ENCODE data around the gene MICAL2.

MICAL2 gene

DNA sequence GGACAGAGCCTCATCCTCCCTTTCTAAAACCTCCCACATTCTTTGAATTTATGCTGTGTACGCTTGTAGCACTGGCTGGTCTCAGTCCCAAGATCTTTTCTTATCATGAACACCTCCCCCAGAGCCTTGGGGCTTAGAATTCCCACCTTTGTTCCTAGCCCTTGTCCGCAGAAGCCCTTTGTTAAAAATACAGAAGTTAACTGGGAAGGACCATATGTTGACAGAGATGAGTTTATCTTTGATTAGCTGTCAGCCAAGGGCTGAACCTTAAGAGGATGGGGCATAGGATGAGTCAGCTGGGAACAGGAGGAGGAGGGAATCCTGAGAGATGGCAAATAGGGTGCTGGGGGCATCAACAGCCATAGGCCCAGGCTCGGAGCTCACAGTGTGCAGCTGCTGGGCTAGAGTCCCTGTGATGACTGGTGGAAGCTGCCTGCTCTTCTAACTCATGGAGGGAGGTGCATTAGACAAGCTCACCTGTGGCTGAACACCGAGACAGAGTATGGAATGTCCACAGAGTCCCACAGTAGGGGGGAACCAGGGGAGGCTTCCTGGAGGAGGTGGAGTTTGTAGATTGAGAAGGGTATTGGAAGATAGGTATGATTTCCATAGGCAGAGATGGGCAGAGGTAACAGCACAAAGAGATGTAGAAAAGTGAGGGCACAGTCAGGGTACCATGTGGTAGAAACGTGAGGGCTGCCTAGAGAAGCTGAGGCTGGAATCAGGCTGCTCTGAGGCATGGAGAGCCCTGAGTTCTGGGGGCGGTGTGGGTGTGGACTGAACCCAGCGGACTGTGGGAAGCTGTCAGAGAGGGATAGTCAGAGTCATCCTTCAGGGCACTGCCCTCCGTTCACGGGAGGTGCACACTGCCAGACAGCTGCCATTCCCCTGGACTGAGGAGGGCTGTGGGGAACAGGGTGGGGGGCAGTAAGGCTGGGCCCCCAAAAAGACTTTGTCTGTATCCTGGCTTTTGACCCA is 9.9 kb downstream of the MICAL2 start:
- DNase-seq = no peak

DNA sequence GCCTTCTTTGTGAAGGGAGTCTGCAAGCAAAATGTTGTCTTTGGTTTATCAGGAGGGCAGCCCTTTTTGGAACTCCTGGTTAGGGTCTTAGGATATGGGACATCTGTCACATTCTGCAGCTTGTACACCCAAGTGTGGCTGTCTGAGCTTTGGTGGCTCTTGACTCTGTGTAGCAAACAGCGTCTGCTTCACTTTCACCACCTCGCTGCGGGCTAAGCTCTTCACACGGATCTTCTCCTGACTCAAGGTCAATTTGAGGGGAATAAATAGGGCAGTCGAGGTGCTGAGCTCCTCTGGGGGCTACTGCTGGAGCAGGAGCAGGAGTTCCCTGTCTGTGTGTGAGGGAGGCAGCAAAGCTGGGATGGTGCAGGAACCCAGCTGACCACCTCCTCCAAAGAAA is 10.6 kb downstream of the MICAL2 start:
- DNase-seq = no peak

DNA sequence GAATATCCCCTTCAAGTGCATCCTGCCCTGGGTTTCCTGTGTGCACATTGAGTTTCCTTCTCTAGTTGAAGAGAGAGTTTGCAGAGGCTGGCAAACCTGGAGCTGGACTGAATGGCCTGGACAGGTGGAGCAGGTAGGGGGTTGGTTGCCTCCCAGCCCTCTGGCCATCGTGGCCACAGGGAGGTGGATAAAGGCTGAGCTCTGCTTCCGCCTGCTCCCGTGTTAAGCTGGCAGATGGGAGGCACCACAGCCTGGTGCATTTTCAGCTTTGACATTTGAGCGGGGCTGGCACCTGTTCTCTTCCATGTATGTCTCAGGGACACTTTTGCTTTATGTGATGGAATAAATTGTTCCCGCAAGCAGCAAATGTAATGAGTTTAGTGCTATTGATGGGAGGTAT is 11.1 kb downstream of the MICAL2 start:
- no peak for DNase-seq

DNA sequence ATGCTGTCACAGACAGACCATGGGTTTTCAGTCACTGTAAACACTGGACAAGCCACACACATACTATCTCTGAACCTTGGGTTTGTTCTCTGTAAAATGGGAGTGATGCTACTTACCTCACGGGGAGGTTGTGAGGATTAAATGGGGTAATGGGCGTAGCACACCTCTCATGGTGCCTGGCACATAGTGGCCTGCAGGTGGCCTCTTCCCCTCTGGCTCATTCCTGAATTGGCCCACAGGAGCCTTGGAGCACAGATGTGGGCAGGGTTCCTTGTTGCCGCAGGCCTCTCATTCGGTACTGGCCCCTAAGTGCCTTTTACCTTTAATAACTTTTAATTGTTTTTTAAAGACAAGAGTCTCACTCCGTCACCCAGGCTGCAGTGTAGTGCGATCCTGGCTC is 11.7 kb downstream of the MICAL2 start:
- DNase-seq = no peak

DNA sequence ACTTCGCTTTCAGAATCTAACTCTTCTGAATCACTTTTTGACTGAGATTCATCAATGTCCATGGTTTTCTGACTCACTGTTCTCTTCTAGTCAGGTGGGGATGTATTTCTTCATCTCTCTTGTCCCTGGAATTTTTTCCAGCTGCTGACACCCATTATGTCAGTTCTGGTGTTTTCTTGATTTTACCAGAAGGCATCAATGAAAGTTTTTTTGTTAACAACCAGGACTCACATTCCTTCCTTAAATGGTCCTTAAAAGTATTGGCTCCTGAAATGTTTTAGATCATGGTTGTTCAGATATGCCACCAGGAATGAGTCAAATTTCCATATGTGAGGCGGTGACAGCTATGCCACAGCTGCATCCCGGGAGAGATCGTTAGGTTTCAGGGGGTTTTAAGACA is 12.9 kb downstream of the MICAL2 start:
- DNase-seq = no peak

DNA sequence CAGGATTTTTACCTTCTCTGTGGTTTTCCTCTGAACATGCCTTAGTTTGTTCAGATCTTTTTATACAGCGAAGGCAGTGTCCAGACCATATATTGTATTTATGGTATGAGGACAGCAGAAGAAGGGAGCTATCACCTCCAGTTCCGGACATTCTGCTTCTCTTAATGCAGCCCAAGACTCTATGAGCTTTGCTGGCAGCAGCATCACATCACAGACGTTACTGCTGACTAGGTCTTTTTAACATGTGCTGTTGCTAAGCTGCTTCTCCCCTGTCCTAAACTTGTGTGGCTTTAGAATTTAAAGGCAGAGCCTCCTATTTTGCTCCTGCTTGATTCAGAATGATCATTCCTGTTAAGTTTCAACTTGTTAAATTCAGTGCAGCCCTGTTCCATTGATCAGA is 13.4 kb downstream of the MICAL2 start:
- DNase-seq = no peak

DNA sequence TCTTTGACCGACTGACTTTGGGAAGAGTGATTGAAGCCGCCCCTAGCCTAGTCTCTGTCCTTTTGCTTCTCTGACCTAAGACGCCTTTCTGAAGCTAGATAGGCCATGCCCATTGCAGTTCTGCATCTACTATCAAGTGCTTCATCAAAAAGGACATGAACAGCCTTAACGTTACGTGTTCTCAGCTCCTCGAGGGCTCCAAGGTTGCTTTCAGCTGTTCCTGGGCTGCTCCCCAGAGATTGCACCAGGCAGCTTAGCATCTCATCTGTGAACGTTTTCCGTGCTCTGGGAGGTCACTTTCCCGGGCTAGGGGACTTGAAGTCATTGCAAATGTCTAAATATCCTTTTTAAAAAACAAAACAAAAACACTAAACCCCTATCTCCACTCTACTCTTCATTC is 13.9 kb downstream of the MICAL2 start:
- no peak for DNase-seq

DNA sequence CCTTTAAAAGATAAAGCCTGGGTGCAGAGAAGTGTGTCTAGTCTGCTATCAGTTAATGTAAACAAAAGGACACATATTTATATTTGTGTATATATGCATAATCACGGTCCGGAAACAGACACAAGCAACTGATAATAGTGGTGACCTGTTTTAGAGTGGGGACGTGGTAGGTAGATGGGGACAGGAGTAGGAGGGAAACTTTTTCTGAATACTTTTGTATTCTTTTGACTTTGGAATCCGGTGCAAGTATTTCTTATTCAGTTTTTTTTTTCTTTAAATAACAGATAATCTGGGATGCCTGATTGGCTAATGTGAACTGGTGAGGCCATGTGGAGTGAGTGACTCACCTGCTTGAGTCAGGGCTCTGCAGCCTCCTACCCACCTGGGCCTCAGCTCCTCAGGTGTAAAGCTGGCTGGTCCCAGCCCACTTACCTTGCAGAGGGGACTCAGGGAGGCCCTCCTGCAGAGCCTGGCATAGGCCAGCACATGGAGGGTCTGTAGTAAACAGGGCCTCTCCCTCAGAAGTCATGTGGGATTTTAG is 15.3 kb downstream of the MICAL2 start:
- DNase-seq = no peak

DNA sequence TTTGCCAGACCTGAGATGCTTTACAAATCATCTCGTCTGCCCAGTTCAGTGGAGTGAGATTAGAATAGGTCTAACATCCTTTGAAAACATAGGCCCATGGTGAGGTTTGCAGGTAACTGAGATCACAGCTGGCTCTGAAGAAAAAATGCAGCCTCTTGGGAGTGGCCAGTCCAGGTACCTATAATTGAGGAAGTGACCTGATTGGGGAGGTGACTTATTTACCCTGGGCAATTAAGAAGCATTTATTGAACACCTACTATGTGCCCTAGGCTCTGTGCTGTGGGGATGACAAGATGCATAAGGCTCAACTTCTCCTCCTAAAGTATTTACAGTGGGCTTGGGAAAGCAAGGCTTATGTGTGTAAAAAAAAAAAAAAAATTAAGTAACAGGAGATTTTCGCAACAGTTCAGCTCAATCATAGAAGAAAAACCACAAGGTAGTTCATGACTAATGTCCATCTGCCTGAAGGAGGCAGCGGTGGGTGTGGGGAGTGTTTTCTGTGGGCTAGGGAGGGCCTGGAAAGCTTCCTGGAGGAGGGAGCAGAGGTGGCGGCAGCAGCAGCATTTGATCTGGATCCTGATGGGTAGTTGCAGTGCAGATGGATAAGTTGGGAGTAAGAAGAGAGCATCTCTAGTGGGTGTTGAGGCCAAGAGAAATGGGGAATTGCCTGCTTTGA is 16.1 kb downstream of the MICAL2 start:
- DNase-seq = no peak

DNA sequence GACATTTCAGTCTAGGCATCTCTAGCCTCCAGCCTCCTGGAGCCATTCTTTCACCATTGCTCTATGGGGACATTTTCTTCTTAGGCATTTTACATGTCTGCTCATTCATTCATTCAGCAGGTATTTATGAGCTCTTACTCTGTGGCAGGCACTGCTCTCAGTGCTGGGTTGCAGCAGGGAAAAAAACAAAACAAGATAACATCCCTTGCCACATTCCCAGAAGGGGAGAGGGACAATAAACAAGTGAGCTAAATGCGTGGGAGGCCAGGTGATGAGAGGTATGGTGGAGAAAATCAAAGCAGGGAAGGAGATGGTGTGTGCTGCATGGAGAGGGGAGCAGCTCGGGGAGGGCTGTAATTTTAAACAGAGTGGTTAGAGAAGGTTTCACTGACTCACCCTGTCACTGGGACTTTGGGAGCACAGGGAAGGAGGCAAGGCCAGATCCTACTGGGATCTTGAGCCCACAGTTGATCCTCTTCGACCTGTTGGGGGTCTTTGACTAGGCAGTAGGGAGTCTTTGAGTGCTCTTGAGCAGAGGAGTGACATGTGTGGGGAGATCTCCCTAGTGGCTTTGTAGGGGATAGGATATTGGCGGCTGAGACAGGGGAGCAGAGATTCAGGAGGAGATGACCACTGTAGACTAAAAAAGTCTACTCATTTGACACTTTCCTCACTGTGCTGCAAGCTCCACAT is 17.0 kb downstream of the MICAL2 start:
- no peak for DNase-seq

DNA sequence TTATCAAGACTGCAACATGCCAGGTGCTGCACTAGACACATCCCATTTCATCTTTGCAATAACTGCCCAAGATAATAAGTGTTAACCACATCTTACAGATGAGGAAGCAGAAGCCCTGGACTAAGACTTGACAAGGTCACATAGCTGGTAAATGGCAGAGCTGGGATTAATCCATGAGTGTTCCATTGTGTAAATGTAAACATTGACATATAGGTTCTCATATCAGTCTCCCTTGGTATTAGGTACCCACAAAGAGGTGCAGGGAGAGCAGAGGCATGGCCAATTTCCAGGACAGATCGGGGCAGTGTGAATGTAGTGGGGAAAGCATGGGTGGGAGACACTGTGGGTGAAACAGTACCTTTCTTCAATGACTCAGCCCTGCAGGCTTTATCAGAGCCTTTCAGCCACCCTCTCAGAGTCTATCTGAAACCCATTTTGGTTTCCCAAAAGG is 17.9 kb downstream of the MICAL2 start:
- no peak for DNase-seq

DNA sequence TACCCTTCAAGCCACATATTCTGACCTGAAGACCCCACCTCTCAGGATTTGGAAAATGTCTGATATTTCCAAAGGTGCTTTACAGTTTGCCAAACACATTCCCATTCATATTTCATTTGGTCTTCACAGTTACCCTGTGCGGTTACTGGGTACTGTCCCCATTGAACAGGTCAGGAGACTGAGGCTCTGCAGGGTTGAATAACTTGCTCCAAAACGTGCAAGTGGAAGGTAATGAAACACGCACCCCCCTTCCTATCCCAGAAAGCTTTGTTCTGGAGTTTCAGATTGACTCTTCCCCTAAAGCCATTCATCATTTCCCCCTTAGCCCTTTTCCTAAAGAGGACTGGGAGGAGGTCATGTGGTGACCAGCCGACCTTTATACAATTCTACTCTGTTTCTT is 18.8 kb downstream of the MICAL2 start:
- DNase-seq = no peak

DNA sequence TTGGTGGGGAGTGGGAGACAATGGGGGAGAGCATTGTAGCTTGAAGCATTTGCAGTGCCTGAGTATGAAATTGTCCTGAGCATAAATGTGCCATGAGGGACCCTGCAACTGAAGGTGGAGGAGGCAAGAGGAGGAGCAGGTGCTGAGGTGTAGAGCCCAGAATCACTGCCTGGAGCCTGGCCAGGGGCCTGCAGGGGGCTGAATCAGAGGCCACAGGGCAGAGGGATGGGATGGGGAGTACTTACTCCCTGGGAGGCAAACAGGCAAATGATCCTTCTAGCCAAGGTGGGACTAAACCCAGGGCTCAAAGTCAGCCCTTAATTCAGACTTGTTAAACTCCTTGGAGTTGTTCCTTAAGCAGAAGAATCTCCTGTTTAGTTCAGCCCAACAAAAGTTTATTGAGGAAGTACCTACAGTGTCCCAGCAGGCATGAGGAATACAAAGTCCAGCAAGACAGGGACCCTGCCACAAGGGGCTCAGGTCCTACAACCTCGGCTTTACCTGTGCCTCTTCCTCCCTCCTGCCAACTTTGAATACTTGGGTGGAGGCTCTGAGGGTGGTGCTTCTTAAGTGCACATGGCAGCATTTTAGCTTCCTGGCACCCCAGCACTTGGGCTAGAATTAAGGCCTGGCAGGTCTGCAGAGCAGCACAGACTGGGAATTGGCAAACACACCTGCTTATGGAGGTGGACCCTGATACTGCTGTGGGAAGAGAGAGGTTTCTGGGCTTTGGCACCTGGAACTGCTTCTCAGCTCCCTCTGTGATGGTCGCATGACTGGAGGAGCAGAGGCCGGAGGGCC is 20.0 kb downstream of the MICAL2 start:
- no peak for DNase-seq

DNA sequence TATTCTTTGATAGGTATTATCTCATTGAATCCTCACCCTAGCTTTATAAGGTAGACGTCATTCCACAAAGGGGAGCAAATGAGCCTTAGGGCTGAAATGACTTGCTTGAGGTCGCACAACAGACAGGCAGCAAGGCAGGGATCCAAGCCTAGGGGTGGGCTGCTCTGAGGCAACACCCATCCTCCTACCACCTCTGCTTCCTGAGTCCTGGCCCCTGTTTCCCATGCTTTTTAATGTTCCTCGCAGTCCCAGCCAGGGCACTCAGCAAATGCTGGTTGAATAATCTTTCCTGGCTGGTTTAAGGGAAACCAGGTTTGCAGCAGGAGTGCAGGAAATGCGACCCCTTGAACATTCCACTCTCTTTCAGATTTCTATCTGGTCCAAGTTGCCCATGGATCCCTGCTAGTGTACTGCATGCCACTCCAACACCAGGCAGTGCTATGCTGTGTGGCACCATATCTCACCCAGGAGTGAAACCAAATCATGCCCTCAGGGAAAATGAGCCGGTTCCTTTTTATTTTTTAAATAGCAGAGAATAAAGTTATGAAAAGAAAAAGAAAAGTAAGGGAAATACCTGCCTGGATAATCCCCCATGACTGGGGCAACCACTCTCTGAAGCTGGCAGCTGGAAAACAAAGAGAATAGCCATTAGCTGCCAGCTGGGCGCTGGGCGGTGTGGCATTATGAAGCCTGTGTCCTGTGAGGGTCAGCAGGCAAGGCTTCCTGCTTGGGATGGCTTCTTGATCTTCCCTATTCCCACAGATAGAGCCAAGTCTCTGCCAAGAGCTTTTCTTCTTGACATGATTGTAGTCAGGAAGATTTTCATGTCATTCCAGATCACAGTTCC is 21.8 kb downstream of the MICAL2 start:
- DNase-seq = no peak

DNA sequence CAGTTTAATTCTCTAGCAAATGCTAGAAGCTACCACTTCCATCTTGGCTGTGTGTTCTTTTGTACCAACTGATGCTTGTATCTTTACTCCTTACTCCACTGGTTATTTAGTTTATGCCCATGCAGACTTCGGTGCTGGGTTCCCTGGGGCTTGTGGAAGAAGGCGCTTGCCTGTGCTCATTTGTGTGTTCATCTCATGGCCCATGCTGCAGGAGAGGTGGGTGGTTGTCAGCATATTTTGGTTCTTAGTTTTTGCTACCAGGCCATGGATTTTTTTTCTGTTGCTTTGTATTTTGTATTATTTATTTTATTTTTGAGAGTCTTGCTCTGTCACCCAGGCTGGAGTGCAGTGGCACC is 22.4 kb downstream of the MICAL2 start:
- DNase-seq = no peak

DNA sequence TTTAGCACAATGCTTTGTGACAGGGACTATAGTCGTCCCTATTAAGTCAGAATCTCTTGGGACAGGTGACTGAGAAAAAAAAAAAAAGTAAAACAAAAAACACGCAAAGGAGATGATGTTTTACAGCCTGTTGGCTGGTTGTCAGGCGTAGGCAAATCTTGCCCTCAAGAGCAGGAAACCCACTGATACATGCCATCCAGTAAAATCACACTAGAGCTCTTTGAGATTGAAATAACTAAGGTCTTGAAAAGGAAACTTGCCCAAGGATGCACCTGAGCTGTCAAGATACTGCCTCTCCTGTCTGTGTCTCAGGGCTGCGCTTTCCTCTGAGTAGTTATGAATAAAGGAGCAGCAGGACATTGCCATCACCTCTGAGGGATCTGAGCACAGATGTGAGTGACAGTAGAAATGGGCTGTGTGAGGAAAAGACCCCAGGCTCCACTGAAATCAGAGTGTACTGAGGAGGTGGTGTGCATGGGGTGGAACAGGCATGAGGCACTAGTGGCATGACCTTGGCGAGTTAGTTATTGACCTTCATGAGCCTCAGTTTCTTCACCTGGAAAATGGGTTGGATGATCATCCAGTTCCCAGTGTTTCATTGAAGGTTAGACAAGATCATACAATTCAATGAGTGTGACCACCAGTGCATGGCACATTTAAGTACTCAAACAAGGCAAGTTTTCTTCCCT is 23.3 kb downstream of the MICAL2 start:
- no peak for DNase-seq

DNA sequence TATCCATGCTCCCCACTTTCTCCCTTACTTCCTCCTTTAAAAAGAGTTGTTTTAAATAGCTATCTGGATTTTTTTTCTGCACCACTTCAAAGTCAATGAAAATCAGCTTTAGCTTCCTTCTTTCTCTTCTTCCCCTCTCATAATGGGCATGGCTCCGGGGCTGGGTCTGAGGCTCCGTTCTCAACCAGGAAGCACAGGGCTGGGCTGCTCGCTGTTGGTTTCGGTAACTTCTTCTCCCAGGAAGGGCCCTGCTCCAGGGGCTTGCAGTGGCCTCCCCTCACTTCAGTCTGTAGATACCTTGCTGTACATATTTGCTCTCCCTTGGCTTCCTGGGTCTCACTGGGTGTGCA is 23.8 kb downstream of the MICAL2 start:
- DNase-seq = no peak

DNA sequence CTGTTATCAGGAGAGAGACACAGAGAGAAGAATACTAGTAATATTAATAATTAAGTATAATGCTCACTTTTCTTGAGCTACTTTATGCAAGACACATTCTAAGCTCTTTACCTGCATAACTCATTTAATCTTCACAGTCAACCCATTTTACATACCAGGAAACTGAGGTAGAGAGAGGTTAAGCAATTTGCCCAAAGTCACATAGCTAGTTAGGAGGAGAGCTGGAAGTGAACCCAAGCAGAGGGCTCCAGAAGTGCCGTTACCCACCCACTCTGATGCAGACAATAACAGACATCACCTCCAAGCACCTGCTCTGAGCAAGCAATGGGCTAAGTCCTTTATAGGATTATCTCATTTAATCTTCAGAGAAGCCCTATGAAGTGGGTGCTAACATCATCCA is 24.8 kb downstream of the MICAL2 start:
- no peak for DNase-seq

DNA sequence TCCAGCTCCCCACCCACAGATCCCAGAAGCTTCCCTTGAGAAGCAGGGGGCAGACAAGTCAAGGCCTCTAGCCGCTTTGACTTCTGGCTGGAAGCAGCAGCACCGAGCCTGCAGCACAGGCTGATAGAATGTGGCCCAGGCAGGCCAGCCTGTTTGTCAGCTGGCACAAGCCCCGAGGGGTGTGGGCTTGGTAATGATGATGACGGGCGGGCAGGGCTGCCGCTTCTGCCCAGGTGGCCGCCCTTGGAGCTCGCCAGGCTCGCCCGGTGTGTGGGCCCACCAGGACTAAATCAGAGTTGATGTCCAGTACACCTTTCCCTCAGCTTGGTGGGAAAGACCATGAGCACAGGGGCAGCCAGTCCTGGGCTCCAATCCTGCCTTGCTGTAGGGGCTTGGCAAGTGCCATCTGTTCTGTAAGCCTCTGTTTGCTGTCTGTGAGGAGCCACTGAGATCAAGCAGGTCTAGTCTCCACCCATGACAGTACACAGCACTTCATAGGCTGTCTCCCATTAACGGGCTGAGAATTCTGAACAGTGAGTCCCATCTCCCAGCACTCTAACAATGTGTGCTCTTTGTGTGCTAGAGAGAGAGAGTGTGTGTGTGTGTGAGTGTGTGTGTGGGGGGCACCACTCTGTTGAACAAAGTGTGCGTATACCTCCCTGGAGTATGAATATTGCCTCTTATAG is 26.8 kb downstream of the MICAL2 start:
- DNase-seq = no peak

DNA sequence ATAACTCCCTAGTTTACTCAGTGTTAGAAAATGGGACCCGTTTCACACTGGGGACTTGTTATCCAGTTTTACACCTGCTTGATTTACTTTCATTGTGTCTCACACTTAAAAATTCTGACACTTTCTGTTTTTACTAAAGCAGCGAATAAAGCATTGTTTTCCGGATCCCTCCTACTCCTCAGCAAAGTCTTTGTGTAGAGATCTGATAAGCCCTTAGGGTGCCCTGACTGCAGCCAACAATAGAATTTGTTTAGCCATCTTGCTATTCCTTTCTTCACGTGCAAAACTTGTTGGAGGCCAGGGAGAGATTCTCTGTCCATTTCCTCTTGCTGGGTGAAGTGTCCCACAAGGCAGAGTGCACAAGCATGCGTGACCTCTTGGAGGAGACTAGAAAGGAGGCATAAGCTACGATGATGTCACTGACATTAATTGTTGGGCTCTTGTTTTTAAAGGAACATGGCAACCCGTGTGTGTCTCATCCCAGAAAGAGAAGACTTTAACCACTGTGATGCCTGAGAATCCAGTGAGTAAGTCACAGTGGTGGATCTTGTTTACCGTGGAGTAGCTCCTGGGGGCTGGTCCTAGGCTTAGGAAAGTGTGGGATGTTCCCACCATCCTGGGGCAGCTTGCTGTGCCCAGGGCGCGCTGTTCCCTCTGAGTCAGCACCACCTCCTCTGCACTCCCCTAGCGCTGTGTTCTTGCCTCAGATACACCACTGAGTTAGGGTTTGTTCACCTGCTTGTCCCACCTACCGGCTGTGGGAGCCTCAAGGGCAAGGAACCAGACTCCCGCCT is 27.7 kb downstream of the MICAL2 start:
- no peak for DNase-seq

All from NCI-H1105 treated with DMSO at 0.1 percent for 48 hours (cell line).